Caki2 (cell line): Measurements from ENCODE around the gene CDC42EP5. TPM values are rescaled to one million over a fixed set of nuclear protein-coding genes. Genes with fewer than 3 reads are reported as not detected.

ENCODE experiments used
- DNase-seq: peaks from one replicate; pipeline ENCODE4 v3.0.0-alpha.2; 2015; ENCODE audit warnings: low read depth
- in situ Hi-C: cut with HindIII; loops from 2 replicates; pipeline ENCODE4 v1.10.0; 2016; ENCODE audit warnings: low sequenced_read_pairs, low pct_unique_long_range_greater_than_20kb, mixed read lengths
- total RNA-seq: library from RNA; depleted of rRNA; stranded (reverse); fragments of >200 nt; shearing (Covaris generic); gene quantifications from 2 replicates; pipeline ENCODE4 v1.2.3, GENCODE V29; 2014; ENCODE audit warnings: low replicate concordance; rRNA removed

Gene CDC42EP5
- total RNA-seq, 1 experiment from 2014 or later = not detected

DNA sequence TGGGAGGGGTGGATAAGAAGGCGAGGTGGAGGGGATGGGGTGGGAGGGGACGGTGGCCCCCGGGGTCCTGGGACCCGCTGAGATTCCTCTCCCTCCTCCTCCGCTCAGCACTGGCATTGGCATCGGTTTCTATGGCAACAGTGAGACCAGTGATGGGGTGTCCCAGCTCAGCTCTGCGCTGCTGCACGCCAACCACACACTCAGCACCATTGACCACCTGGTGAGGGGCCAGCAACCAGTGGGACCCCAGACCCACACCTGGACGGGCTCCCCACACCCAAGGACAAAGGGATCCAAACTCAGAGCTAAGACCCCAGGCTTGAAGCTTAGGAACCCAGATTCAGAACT lies 52.0 kb downstream of the CDC42EP5 start:
- no peak for DNase-seq
- in situ Hi-C loops = no loop called here

- no peak for DNase-seq
- in situ Hi-C loops = no loop called here
Measured at GRCh38 chr19:54420383-54421168, 52.5 kb downstream of the CDC42EP5 start.

- in situ Hi-C loops = no loop called here
- no peak for DNase-seq
Measured at GRCh38 chr19:54420068-54420382, 53.1 kb downstream of the CDC42EP5 start.

GRCh38 chr19:54418930-54419800 lies 53.9 kb downstream of the CDC42EP5 start:
- in situ Hi-C loops = no loop called here
- DNase-seq = no peak

GRCh38 chr19:54418030-54418929 lies 54.8 kb downstream of the CDC42EP5 start:
- in situ Hi-C loops = no loop called here
- no peak for DNase-seq

DNA sequence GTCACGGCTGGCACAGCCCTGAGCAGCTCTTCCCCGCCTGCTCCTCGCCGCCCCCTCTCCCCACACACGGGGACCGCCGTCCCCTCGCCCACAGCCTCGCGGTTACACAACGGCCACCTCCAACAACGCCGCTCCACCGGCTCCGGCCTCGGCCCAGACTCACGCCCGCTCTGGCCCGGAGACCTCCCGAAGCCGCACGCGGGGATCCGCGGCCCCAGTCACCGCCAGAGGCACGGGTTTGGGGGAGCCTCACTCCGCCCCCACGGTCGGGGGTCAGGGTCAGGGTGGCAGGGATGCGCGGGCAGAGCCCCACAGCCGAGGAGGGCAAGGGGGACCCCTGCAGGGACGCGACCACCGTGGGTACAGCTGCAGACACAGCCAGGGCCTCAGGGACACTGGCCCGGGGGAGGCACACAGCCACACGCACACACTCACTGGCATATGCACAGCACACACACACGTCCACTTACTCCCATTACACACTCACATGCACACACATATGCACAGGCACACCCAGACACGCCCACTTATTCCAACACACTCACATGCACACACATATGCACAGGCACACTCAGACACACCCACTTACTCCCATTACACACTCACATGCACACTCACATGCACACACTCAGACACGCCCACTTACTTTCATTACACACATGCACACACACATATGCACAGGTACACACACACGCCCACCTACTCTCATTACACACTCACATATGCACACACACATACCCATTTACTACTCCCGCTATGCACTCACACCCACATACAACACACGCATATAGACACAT lies 56.2 kb downstream of the CDC42EP5 start:
- in situ Hi-C loops = no loop called here
- DNase-seq = no peak

DNA sequence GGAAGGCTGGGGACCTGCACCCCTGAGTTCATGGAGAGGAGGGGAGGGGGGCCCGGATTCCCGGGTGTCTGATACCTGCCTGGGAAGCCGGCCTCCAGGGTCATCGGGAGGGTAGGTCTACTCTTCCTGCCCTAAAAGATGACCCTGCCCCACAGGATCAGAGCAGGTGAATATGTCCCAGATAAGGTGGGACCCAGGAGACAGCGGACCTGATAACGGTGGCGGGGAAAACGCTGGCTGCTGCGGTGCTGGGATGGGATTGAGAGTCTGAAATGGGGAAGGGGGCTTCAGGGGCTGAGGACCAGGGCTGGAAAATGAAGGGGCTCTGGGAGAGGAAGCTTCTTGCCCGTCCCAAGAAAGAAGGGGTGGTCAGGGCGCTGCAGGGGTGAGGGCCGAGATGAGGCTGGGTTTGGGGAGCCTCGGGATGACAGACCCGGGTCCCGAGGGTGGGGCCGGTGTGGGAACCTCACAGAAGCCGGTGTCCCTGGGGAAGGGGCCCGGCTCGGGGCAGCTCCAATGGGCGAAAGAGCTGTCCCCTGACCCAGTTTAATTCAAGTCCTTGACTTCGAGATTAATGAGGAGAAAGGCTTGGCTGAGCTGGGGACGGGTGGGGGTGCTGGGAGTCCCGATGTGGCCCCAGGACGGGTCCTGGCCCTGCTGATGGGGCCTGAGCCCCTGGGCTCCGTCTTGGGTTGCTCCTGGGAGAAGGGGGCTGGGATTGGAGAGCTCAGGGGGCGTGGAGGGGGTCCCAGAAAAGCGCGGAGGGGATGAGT lies 57.0 kb downstream of the CDC42EP5 start:
- in situ Hi-C loops = no loop called here
- DNase-seq = no peak

DNA sequence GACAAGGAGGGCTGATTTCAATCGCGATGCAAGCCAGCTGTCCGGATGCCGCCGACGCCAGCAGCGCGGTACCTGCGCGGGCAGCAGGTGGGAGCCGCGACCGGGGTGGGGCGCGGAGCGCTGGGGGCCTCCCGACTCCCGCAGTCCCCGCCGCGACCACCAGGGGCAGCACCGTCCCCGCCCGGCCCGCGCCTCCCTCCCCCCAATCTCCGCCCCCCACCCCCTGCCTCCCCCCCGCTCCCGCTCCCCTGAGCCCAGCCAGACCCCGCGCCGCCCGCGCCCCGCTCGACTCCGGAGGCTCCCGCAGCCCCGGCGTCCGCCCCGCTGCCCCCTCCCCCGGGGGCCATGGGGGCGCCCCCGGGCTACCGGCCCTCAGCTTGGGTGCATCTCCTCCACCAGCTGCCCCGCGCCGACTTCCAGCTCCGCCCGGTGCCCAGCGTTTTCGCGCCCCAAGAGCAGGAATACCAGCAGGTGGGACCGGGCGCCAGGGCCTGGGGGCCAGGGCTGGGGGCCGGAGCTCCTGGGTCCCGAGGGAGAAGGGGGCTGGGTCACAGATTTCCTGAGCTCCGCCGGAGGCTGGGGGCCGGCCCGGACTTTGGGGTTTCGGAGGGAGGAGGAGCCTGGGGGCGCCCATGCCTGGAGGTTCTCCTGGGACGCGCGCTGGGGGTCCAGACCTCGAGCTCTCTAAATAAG lies 57.7 kb downstream of the CDC42EP5 start, which contains the start of gene TTYH1:
Gene TTYH1 (plus strand): TSS at position 257 of the 693 bp plus-strand sequence. CDS start 89 bp downstream, at position 346.
- DNase-seq = no peak
- in situ Hi-C loops = no loop called here

Other genes starting within 250 kb of the CDC42EP5 start
- not detected in 2 replicates for gene LILRA6, start 230.5 kb downstream of the CDC42EP5 start, total RNA-seq
- not detected in 2 replicates for gene LILRB5, start 216.0 kb downstream of the CDC42EP5 start, total RNA-seq
- not detected in 2 replicates for gene LILRB2, start 192.2 kb downstream of the CDC42EP5 start, total RNA-seq
- gene LILRA5, start 160.1 kb downstream of the CDC42EP5 start, total RNA-seq = not detected in 2 replicates
- gene LILRA4, start 134.1 kb downstream of the CDC42EP5 start, total RNA-seq = not detected in 2 replicates
- not detected in 2 replicates for gene LAIR1, start 108.4 kb downstream of the CDC42EP5 start, total RNA-seq
- not detected in 2 replicates for gene TTYH1, start 57.8 kb downstream of the CDC42EP5 start, total RNA-seq
- 3.6 and 12.0 TPM in 2 replicates for gene LENG8, start 24.1 kb downstream of the CDC42EP5 start, total RNA-seq
- gene LENG9, start 9.5 kb downstream of the CDC42EP5 start, total RNA-seq = 6.0 and 8.6 TPM in 2 replicates
- not detected in 2 replicates for gene LAIR2, start 29.5 kb upstream of the CDC42EP5 start, total RNA-seq
- gene LILRA2, start 100.5 kb upstream of the CDC42EP5 start, total RNA-seq = not detected in 2 replicates
- gene LILRA1, start 120.3 kb upstream of the CDC42EP5 start, total RNA-seq = not detected in 2 replicates
- gene LILRB1, start 157.2 kb upstream of the CDC42EP5 start, total RNA-seq = not detected in 2 replicates
- gene LILRB4, start 189.7 kb upstream of the CDC42EP5 start, total RNA-seq = not detected in 2 replicates